ENCODE data around the gene GFPT2. TPM values are rescaled to one million over a fixed set of nuclear protein-coding genes. Genes with fewer than 3 reads are reported as not detected.

The GFPT2 gene
- total and polyA plus RNA-seq, 9 of the 15 experiments (the other 6 are each of a cell fraction or from before 2014, with no cell fraction given) = 0.07 to 0.14 (median 0.08) TPM; not detected in 6

DNA sequence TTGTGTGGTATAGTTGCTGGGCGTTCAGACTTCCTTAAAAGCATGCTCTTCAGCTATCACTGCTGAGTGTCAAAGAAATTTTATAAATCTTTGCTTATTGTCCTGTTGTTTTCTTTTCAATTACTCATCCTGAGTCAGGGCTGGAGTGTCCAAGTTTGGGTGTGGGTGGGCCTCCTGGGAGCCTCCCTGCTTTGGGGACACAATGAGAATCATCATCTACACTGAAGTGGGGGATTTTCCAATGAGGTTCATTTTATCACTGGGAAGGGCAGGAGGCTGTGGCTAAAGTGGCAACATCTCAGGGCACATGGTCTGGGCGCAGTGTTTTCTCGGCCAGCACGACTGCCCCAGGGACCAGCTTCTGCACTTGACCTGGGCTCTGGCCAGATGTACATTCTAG lies 19.5 kb downstream of the GFPT2 start:
- no peak overlapping the region for H2AFZ ChIP-seq (ENCODE audit: low read depth, low read length)
- no peak overlapping the region for H3K4me2 ChIP-seq (ENCODE audit: insufficient read depth, low read length)
- WGBS (ENCODE audit: insufficient coverage, low coverage, missing lambda C conversion rate) = 0% methylated on average over 4 of the region's 4 CpGs
- no peak for ATAC-seq
- TF ChIP-seq GABPA (tag; conservative IDR thresholded peaks at IDR 0.05; ENCODE audit: low read depth) (no peak), CHD2 (IDR thresholded peaks at IDR 0.05; ENCODE audit: low read depth, low read length) (no peak), PHTF2 (CRISPR knock-in tag; IDR thresholded peaks at IDR 0.05) (no peak), ZNF282 (CRISPR knock-in tag; IDR thresholded peaks at IDR 0.05) (no peak), YY1 (IDR thresholded peaks at IDR 0.05; ENCODE audit: borderline replicate concordance in 1 of 3, control insufficient read depth in 1 of 3, extremely low read depth in 1 of 3, insufficient read depth in 3 of 3, insufficient read length in 1 of 3, insufficient replicate concordance in 2 of 3, low read depth in 1 of 3, low read length in 2 of 3) (no peak)
- TF ChIP-seq, protein P1, sequence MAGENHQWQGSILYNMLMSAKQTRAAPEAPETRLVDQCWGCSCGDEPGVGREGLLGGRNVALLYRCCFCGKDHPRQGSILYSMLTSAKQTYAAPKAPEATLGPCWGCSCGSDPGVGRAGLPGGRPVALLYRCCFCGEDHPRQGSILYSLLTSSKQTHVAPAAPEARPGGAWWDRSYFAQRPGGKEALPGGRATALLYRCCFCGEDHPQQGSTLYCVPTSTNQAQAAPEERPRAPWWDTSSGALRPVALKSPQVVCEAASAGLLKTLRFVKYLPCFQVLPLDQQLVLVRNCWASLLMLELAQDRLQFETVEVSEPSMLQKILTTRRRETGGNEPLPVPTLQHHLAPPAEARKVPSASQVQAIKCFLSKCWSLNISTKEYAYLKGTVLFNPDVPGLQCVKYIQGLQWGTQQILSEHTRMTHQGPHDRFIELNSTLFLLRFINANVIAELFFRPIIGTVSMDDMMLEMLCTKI (IDR thresholded peaks at IDR 0.05; ENCODE audit: partially characterized antibody) = no peak
- TF ChIP-seq, protein P2, sequence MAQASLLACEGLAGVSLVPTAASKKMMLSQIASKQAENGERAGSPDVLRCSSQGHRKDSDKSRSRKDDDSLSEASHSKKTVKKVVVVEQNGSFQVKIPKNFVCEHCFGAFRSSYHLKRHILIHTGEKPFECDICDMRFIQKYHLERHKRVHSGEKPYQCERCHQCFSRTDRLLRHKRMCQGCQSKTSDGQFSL (CRISPR knock-in tag; IDR thresholded peaks at IDR 0.05) = no peak
- TF ChIP-seq, protein P2 (tag; IDR thresholded peaks at IDR 0.05) = no peak
- TF ChIP-seq, protein P3, sequence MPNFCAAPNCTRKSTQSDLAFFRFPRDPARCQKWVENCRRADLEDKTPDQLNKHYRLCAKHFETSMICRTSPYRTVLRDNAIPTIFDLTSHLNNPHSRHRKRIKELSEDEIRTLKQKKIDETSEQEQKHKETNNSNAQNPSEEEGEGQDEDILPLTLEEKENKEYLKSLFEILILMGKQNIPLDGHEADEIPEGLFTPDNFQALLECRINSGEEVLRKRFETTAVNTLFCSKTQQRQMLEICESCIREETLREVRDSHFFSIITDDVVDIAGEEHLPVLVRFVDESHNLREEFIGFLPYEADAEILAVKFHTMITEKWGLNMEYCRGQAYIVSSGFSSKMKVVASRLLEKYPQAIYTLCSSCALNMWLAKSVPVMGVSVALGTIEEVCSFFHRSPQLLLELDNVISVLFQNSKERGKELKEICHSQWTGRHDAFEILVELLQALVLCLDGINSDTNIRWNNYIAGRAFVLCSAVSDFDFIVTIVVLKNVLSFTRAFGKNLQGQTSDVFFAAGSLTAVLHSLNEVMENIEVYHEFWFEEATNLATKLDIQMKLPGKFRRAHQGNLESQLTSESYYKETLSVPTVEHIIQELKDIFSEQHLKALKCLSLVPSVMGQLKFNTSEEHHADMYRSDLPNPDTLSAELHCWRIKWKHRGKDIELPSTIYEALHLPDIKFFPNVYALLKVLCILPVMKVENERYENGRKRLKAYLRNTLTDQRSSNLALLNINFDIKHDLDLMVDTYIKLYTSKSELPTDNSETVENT (CRISPR knock-in tag; IDR thresholded peaks at IDR 0.05) = no peak
- in situ Hi-C loops (cut with MboI) = no loop called here
- no peak overlapping the region for H3K27ac ChIP-seq (ENCODE audit: extremely low read depth, low read depth, low read length)
- H3K9me3 ChIP-seq (replicated peaks; ENCODE audit: control insufficient read depth, insufficient read depth, low read depth, low read length) = no peaks in the 10 kb centered on the region
- DNase-seq (ENCODE audit: extremely low read depth in 1 of 4, low spot score in 3 of 4) = no peak
- peaks cover 5% of the 10 kb centered on the region; the same call in 1 of the 2 replicates for H4K20me1 ChIP-seq (replicated peaks; ENCODE audit: control insufficient read depth, insufficient read depth, low read length)
- ChIA-PET POLR2A (interaction anchor here (0.6 to 0.7 kb wide), 3 partner anchors 13 to 1151 kb away, joined by 3 read pairs; no protein-coding TSS in a partner anchor), CTCF (ENCODE audit: low intra/inter-chr PET ratio) (no interaction called here)
- BruUV-seq (replicated peaks) = no TSS peak
- FAIRE-seq = no peak
- H3K9ac ChIP-seq (ENCODE audit: insufficient read depth in 1 of 2, low read depth in 2 of 2, low read length in 2 of 2) = no peak overlapping the region
- peaks cover 5 to 12% of the 10 kb centered on the region in 2 experiments; a peak in 4 of 5 replicates for H3K4me1 ChIP-seq (replicated peaks in 1 of 2; ENCODE audit: control insufficient read depth in 2 of 2, insufficient read depth in 2 of 2, low read length in 2 of 2)
- no peaks in the 10 kb centered on the region for H3K36me3 ChIP-seq (ENCODE audit: control insufficient read depth, insufficient read depth, low read length)
- H3K79me2 ChIP-seq (ENCODE audit: control insufficient read depth, insufficient read depth, low read length) = no peaks in the 10 kb centered on the region
- intact Hi-C loops (cut with micrococcal nuclease) = no loop called here
- H3K9me1 ChIP-seq (ENCODE audit: control insufficient read depth, insufficient read depth, low read length) = peaks cover 2% of the 10 kb centered on the region
- H3K27me3 ChIP-seq (ENCODE audit: control insufficient read depth in 2 of 2, insufficient read depth in 2 of 2, low read length in 2 of 2) = peaks cover 39 to 72% of the 10 kb centered on the region in 2 experiments
- H3K4me3 ChIP-seq = no peak overlapping the region

Measured in K562 (cell line).